ENCODE results near the gene AFMID. TPM values are rescaled to one million over a fixed set of nuclear protein-coding genes. Genes with fewer than 3 reads are reported as not detected.

Gene AFMID
- total and polyA plus RNA-seq, 2 of the 13 experiments (the other 11 are each of a cell fraction or from before 2014, with no cell fraction given) = 249 to 270 TPM

- TF ChIP-seq XRCC5 (optimal IDR thresholded peaks at IDR 0.05; ENCODE audit: low read length) = no peak
- no peak for TF ChIP-seq HCFC1 (IDR thresholded peaks at IDR 0.05; ENCODE audit: low read depth, low read length)
- TF ChIP-seq ZFP37 (CRISPR knock-in tag; IDR thresholded peaks at IDR 0.05; ENCODE audit: borderline replicate concordance) = peak; percentile 94; the same call in 1 of the 2 replicates
- no peak for TF ChIP-seq AHR (CRISPR knock-in tag; IDR thresholded peaks at IDR 0.05)
- peak; percentile 66; the same call in 1 of the 2 replicates for TF ChIP-seq NAIF1 (CRISPR knock-in tag; IDR thresholded peaks at IDR 0.05; ENCODE audit: borderline replicate concordance)
- peak; percentile 72; the same call in 1 of the 2 replicates for TF ChIP-seq STAT5B (CRISPR knock-in tag; IDR thresholded peaks at IDR 0.05)
- TF ChIP-seq ZNF124 (CRISPR knock-in tag; IDR thresholded peaks at IDR 0.05) = no peak
- TF ChIP-seq CEBPZ (IDR thresholded peaks at IDR 0.05; ENCODE audit: low read length) = no peak
- TF ChIP-seq POLR2A (IDR thresholded peaks at IDR 0.05; ENCODE audit: insufficient read depth in 1 of 2, low read depth in 2 of 2, low read length in 2 of 2) = no peak
- TF ChIP-seq ZNF589 (CRISPR knock-in tag; conservative IDR thresholded peaks at IDR 0.05) = no peak
- no peak for TF ChIP-seq THYN1 (CRISPR knock-in tag; IDR thresholded peaks at IDR 0.05; ENCODE audit: borderline replicate concordance, low read depth)
- no peak; the same call in 1 of the 2 replicates for TF ChIP-seq ZNF784 (CRISPR knock-in tag; IDR thresholded peaks at IDR 0.05; ENCODE audit: borderline replicate concordance)
- no peak for TF ChIP-seq HHEX (CRISPR knock-in tag; IDR thresholded peaks at IDR 0.05)
- TF ChIP-seq MAX (IDR thresholded peaks at IDR 0.05) = peak; percentile 86
- peak; percentile 65; the same call in 1 of the 2 replicates for TF ChIP-seq MYPOP (CRISPR knock-in tag; IDR thresholded peaks at IDR 0.05)
- no peak for TF ChIP-seq ZNF570 (CRISPR knock-in tag; IDR thresholded peaks at IDR 0.05; ENCODE audit: borderline replicate concordance)
- TF ChIP-seq CTCF (CRISPR knock-in tag; IDR thresholded peaks at IDR 0.05) = peak; percentile 14; the same call in 1 of the 2 replicates
These were observed 42.2 kb upstream of the AFMID start (continued) for GRCh38 chr17:78144736-78145641.

Data from HepG2 (cell line).